ENCODE results near the gene GYS2.
A peak's percentile ranks its signal among the peaks of the same experiment; 100 is the strongest.

Gene GYS2

GRCh38 chr12:21627924-21628323 lies 23.3 kb upstream of the GYS2 start:
- TF ChIP-seq CTCF (IDR thresholded peaks at IDR 0.05; ENCODE audit: control insufficient read depth, extremely low read depth, insufficient read depth) = no peak
- H3K4me3 ChIP-seq (ENCODE audit: low read depth, low read length) = no peak overlapping the region
- DNase-seq (ENCODE audit: low read depth) = no peak

GRCh38 chr12:21618566-21618965 lies 13.9 kb upstream of the GYS2 start:
- DNase-seq (ENCODE audit: low read depth) = no peak
- no peak for TF ChIP-seq CTCF (IDR thresholded peaks at IDR 0.05; ENCODE audit: control insufficient read depth, extremely low read depth, insufficient read depth)
- no peak overlapping the region for H3K4me3 ChIP-seq (ENCODE audit: low read depth, low read length)

GRCh38 chr12:21617030-21617429 lies 12.4 kb upstream of the GYS2 start:
- DNase-seq (ENCODE audit: low read depth) = no peak
- TF ChIP-seq CTCF (IDR thresholded peaks at IDR 0.05; ENCODE audit: control insufficient read depth, extremely low read depth, insufficient read depth) = no peak
- H3K4me3 ChIP-seq (ENCODE audit: low read depth, low read length) = no peak overlapping the region

- no peak for TF ChIP-seq CTCF (IDR thresholded peaks at IDR 0.05; ENCODE audit: control insufficient read depth, extremely low read depth, insufficient read depth)
- H3K4me3 ChIP-seq (ENCODE audit: low read depth, low read length) = no peak overlapping the region
- DNase-seq (ENCODE audit: low read depth) = no peak
Observed at GRCh38 chr12:21615431-21615830, 10.8 kb upstream of the GYS2 start.

- TF ChIP-seq CTCF (IDR thresholded peaks at IDR 0.05; ENCODE audit: control insufficient read depth, extremely low read depth, insufficient read depth) = no peak
- DNase-seq (ENCODE audit: low read depth) = no peak
Observed at GRCh38 chr12:21614506-21614905, 9.9 kb upstream of the GYS2 start.

GRCh38 chr12:21613931-21614330 lies 9.3 kb upstream of the GYS2 start:
- H3K4me3 ChIP-seq (ENCODE audit: low read depth, low read length) = no peak overlapping the region
- DNase-seq (ENCODE audit: low read depth) = peak; percentile 80
- TF ChIP-seq CTCF (IDR thresholded peaks at IDR 0.05; ENCODE audit: control insufficient read depth, extremely low read depth, insufficient read depth) = 0 out of 2 replicates have a peak, but pooled peaks have one; percentile 18

More at GRCh38 chr12:21614506-21614905, 9.9 kb upstream of the GYS2 start:
- H3K4me3 ChIP-seq (ENCODE audit: low read depth, low read length) = no peak overlapping the region

GRCh38 chr12:21608196-21608595 lies 3.5 kb upstream of the GYS2 start:
- DNase-seq (ENCODE audit: low read depth) = no peak
- H3K4me3 ChIP-seq (ENCODE audit: low read depth, low read length) = no peak overlapping the region
- no peak for TF ChIP-seq CTCF (IDR thresholded peaks at IDR 0.05; ENCODE audit: control insufficient read depth, extremely low read depth, insufficient read depth)

Measured in LNCaP clone FGC (cell line).